Loucy (cell line): Measurements from ENCODE around the gene ERF.

Experiments used
- CTCF ChIP-seq: fragments of 200-600 bp; sonication (generic); conservative IDR thresholded peaks from 2 replicates; pipeline ENCODE4 v1.5.1; 2014; ENCODE audit warnings: mild to moderate bottlenecking, antibody characterized with exemption, low read length
- EZH2phosphoT487 ChIP-seq: fragments of 200-600 bp; IDR thresholded peaks from 2 replicates; pipeline ENCODE4 v1.6.1; 2018; ENCODE audit warnings: antibody characterized with exemption, mild to moderate bottlenecking, moderate library complexity, borderline replicate concordance

GRCh38 chr19:42297039-42297438 lies 42.1 kb upstream of the ERF start:
- TF ChIP-seq CTCF (no peak), EZH2phosphoT487 (no peak)
